ENCODE data around the gene AVP. TPM values are rescaled to one million over a fixed set of nuclear protein-coding genes. Genes with fewer than 3 reads are reported as not detected.

AVP gene
- polyA plus RNA-seq, 2 of the 4 experiments (the other 2 are of a cell fraction): not detected

GRCh38 chr20:3051385-3052019 is 33.0 kb downstream of the AVP start:
- DNase-seq (ENCODE audit: low read depth in 1 of 2, low spot score in 1 of 2) (no peak), ATAC-seq (peak; percentile 64 to 80; a peak in 5 of 6 replicates), FAIRE-seq (no peak)
- WGBS (ENCODE audit: missing lambda C conversion rate): 75% methylated on average over 7 of the region's 7 CpGs
- CTCF ChIA-PET: interaction anchor here (0.6 to 8.0 kb wide), 6 partner anchors 10 to 199 kb away, joined by 3 to 133 read pairs (median 4); no protein-coding TSS in a partner anchor
- TF ChIP-seq RARB (CRISPR knock-in tag; IDR thresholded peaks at IDR 0.05) (no peak), NFE2L2 (conservative IDR thresholded peaks at IDR 0.05; ENCODE audit: low read length) (no peak), JUN (IDR thresholded peaks at IDR 0.05) (no peak), CTCF (IDR thresholded peaks at IDR 0.05) (no peak), ELK1 (IDR thresholded peaks at IDR 0.05; ENCODE audit: low read depth, low read length) (no peak), BHLHE40 (IDR thresholded peaks at IDR 0.05; ENCODE audit: low read depth, low read length) (no peak), FOSL2 (IDR thresholded peaks at IDR 0.05) (no peak), FOSL2 (CRISPR knock-in tag; IDR thresholded peaks at IDR 0.05) (no peak), NR3C1 (IDR thresholded peaks at IDR 0.05) (no peak), EHF (CRISPR knock-in tag; IDR thresholded peaks at IDR 0.05) (no peak), TFCP2L1 (CRISPR knock-in tag; IDR thresholded peaks at IDR 0.05) (no peak), FOSB (CRISPR knock-in tag; IDR thresholded peaks at IDR 0.05) (no peak), BCL3 (IDR thresholded peaks at IDR 0.05) (no peak), E2F6 (IDR thresholded peaks at IDR 0.05; ENCODE audit: borderline replicate concordance, low read depth) (no peak), RFX5 (IDR thresholded peaks at IDR 0.05) (no peak)
- H3K4me1 ChIP-seq: peaks cover 11% of the 10 kb centered on the region
- no peak overlapping the region for H3K4me2 ChIP-seq
- no peak overlapping the region for H3K4me3 ChIP-seq
- POLR2A ChIA-PET: no interaction called here
- H3K27ac ChIP-seq: no peak overlapping the region
- no peaks in the 10 kb centered on the region for H3K9me3 ChIP-seq

GRCh38 chr20:3047486-3048419 is 36.8 kb downstream of the AVP start:
- Histone ChIP-seq H3K27ac (peak overlapping the region in 1 of 2 experiments; percentile 94; a peak in 1 of 6 replicates), H3K4me3 (peak overlapping the region; percentile 95), H3K9me3 (no peaks in the 10 kb centered on the region), H3K4me1 (peaks cover 13% of the 10 kb centered on the region), H3K4me2 (peak overlapping the region; percentile 77)
- ChIA-PET CTCF (interaction anchor here (0.7 to 8.0 kb wide), 5 partner anchors 28 to 304 kb away, joined by 3 to 133 read pairs (median 3); no protein-coding TSS in a partner anchor), POLR2A (no interaction called here)
- FAIRE-seq: no peak
- TF ChIP-seq FOXS1 (CRISPR knock-in tag; IDR thresholded peaks at IDR 0.05) (no peak), CHD2 (IDR thresholded peaks at IDR 0.05; ENCODE audit: low read length, partially characterized antibody) (no peak), RCOR1 (IDR thresholded peaks at IDR 0.05; ENCODE audit: low read depth, low read length) (no peak), POLR2AphosphoS2 (conservative IDR thresholded peaks at IDR 0.05; ENCODE audit: low read length) (no peak), BCL3 (IDR thresholded peaks at IDR 0.05) (no peak), BHLHE40 (IDR thresholded peaks at IDR 0.05; ENCODE audit: low read depth, low read length) (no peak), HES2 (IDR thresholded peaks at IDR 0.05) (no peak)
- ATAC-seq: no peak
- 90% methylated on average over 14 of the region's 14 CpGs for WGBS (ENCODE audit: missing lambda C conversion rate)
- DNase-seq (ENCODE audit: low read depth in 1 of 2, low spot score in 1 of 2): no peak

Data from A549 (cell line).